WTC11 (cell line): ENCODE data around the gene OS9. TPM values are rescaled to one million over a fixed set of nuclear protein-coding genes. Genes with fewer than 3 reads are reported as not detected.
"Not testable (repeated sequence)": the region's sequence is repeated elsewhere in the genome, so short reads cannot be mapped to it uniquely, and the experiment has no call there.

ENCODE experiments used
- ATAC-seq: fragments of 200-7000 bp; cut with Tn5 transposase; 2 replicates; pipeline ENCODE4 v1.10.0; 2021; ENCODE audit warnings: mild to moderate bottlenecking, moderate library complexity
- CTCF ChIA-PET: fragments of 300-600 bp; sonication (Branson Sonifier 250); formaldehyde crosslinking; loops from one replicate; lab custom pipeline; 2021; ENCODE audit warnings: antibody characterized with exemption; lab: Charles Lee
- POLR2A ChIA-PET: fragments of 350-600 bp; sonication (Branson Sonifier 250); formaldehyde crosslinking; loops from one replicate; lab custom pipeline; 2021; ENCODE audit warnings: antibody characterized with exemption; lab: Charles Lee
- DNase-seq: peaks from one replicate; pipeline ENCODE4 v3.0.0; 2021; ENCODE audit warnings: low spot score
- H3K27ac Mint-ChIP-seq: 2 replicates; pipeline ENCODE4 v1.8.0; 2021; ENCODE audit warnings: mixed read lengths
- H3K27me3 Mint-ChIP-seq: 2 replicates; pipeline ENCODE4 v1.8.0; 2021; ENCODE audit warnings: low read depth, mild to moderate bottlenecking, moderate library complexity, mixed read lengths
- H3K36me3 Mint-ChIP-seq: 2 replicates; pipeline ENCODE4 v1.8.0; 2021; ENCODE audit warnings: mixed read lengths
- H3K4me1 Mint-ChIP-seq: 2 replicates; pipeline ENCODE4 v1.8.0; 2022; ENCODE audit warnings: mixed read lengths
- H3K4me3 Mint-ChIP-seq: 2 replicates; pipeline ENCODE4 v1.8.0; 2021; ENCODE audit warnings: mild to moderate bottlenecking, moderate library complexity, mixed read lengths
- H3K9me3 Mint-ChIP-seq: 2 replicates; pipeline ENCODE4 v1.8.0; 2021; ENCODE audit warnings: mixed read lengths
- CBFB ChIP-seq: sonication (generic); formaldehyde crosslinking; IDR thresholded peaks from 2 replicates; pipeline ENCODE4 v1.8.1; 2022; ENCODE audit warnings: mild to moderate bottlenecking, low read depth, missing genetic modification reagents
- CREB1 ChIP-seq: sonication (generic); formaldehyde crosslinking; IDR thresholded peaks from 2 replicates; pipeline ENCODE4 v1.8.0; 2023; ENCODE audit warnings: mild to moderate bottlenecking, missing genetic modification reagents
- E2F5 ChIP-seq: sonication (generic); formaldehyde crosslinking; IDR thresholded peaks from 2 replicates; pipeline ENCODE4 v1.8.1; 2022; ENCODE audit warnings: mild to moderate bottlenecking, moderate library complexity, missing genetic modification reagents
- FOXK1 ChIP-seq: sonication (generic); formaldehyde crosslinking; IDR thresholded peaks from 2 replicates; pipeline ENCODE4 v1.8.0; 2022; ENCODE audit warnings: mild to moderate bottlenecking, moderate library complexity, missing genetic modification reagents
- GABPB1 ChIP-seq: sonication (generic); formaldehyde crosslinking; IDR thresholded peaks from 2 replicates; pipeline ENCODE4 v1.8.1; 2023; ENCODE audit warnings: mild to moderate bottlenecking, missing genetic modification reagents
- IRF2 ChIP-seq: sonication (generic); formaldehyde crosslinking; IDR thresholded peaks from 2 replicates; pipeline ENCODE4 v1.8.0; 2022; ENCODE audit warnings: low read depth, missing genetic modification reagents, borderline replicate concordance
- MAX ChIP-seq: sonication (generic); formaldehyde crosslinking; IDR thresholded peaks from 2 replicates; pipeline ENCODE4 v1.8.0; 2022; ENCODE audit warnings: mild to moderate bottlenecking, missing genetic modification reagents
- RORB ChIP-seq: fragments of 250-450 bp; sonication (Bioruptor Pico); IDR thresholded peaks from 2 replicates; pipeline ENCODE4 v1.9.0; 2021; ENCODE audit warnings: mild to moderate bottlenecking
- SMAD3 ChIP-seq: sonication (generic); formaldehyde crosslinking; IDR thresholded peaks from 2 replicates; pipeline ENCODE4 v1.8.0; 2022; ENCODE audit warnings: missing genetic modification reagents, mild to moderate bottlenecking, borderline replicate concordance
- ZMAT4 ChIP-seq: fragments of 250-450 bp; sonication (Bioruptor Pico); IDR thresholded peaks from 2 replicates; pipeline ENCODE4 v1.9.0; 2021; ENCODE audit warnings: mild to moderate bottlenecking
- ZNF317 ChIP-seq: sonication (generic); formaldehyde crosslinking; IDR thresholded peaks from 2 replicates; pipeline ENCODE4 v1.8.1; 2023; ENCODE audit warnings: low read depth, mild to moderate bottlenecking, moderate library complexity, missing genetic modification reagents, borderline replicate concordance
- total RNA-seq: library from RNA; stranded (reverse); gene quantifications from 3 replicates; pipeline ENCODE4 v1.2.3, GENCODE V29; 2021
- TF ChIP-seq, protein P1 (sequence below): fragments of 250-450 bp; sonication (Bioruptor Pico); IDR thresholded peaks from 2 replicates; pipeline ENCODE4 v1.9.0; 2021; ENCODE audit warnings: mild to moderate bottlenecking, borderline replicate concordance
- TF ChIP-seq, protein P2 (sequence below): sonication (generic); formaldehyde crosslinking; IDR thresholded peaks from 2 replicates; pipeline ENCODE4 v1.8.1; 2023; ENCODE audit warnings: mild to moderate bottlenecking, missing genetic modification reagents

Gene OS9
- total RNA-seq, 1 experiment from 2014 or later = 77.5 TPM

- POLR2A ChIA-PET = no interaction called here
- no peak for TF ChIP-seq CREB1 (CRISPR knock-in tag)
- TF ChIP-seq, all 79 proteins: peak for 0
- Mint-ChIP-seq H3K27ac (no peak overlapping the region), H3K9me3 (peaks cover 60% of the 10 kb centered on the region), H3K4me1 (no peaks in the 10 kb centered on the region), H3K4me3 (no peak overlapping the region), H3K27me3 (peaks cover 47% of the 10 kb centered on the region), H3K36me3 (peaks cover 20% of the 10 kb centered on the region)
- ATAC-seq = no peak
- DNase-seq = no peak
- CTCF ChIA-PET = no interaction called here
Measured at GRCh38 chr12:57655541-57656240, 38.2 kb upstream of the OS9 start.

DNA sequence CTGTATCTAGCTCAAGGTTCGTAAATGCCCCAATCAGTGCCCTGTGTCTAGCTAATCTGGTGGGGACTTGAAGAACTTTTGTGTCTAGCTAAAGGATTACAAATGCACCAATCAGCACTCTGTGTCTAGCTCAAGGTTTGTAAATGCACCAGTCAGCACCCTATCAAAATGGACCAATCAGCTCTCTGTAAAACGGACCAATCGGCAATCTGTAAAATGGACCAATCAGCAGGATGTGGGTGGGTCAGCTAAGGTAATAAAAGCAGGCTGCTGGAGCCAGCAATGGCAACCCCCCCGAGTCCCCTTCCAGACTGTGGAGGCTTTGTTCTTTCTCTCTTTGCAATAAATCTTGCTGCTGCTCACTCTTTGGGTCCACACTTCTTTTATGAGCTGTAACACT lies 37.5 kb upstream of the OS9 start:
- DNase-seq, H3K4me3 Mint-ChIP-seq, H3K27ac Mint-ChIP-seq, H3K4me1 Mint-ChIP-seq, ATAC-seq, POLR2A ChIA-PET, CTCF ChIA-PET: not testable (repeated sequence)
- peaks cover 68% of the 10 kb centered on the region for H3K9me3 Mint-ChIP-seq
- peaks cover 27% of the 10 kb centered on the region for H3K36me3 Mint-ChIP-seq
- H3K27me3 Mint-ChIP-seq = peaks cover 51% of the 10 kb centered on the region

GRCh38 chr12:57657744-57658143 lies 36.2 kb upstream of the OS9 start:
- ChIA-PET CTCF (interaction anchor here (0.9 kb wide), 1 partner anchor 25 kb away, joined by 3 read pairs; the partner anchor contains the start of gene B4GALNT1), POLR2A (interaction anchor here (0.7 kb wide), 1 partner anchor 37 kb away, joined by 4 read pairs; no protein-coding TSS in a partner anchor)
- no peak overlapping the region for H3K27ac Mint-ChIP-seq
- peaks cover 72% of the 10 kb centered on the region for H3K9me3 Mint-ChIP-seq
- no peak for TF ChIP-seq CBFB (CRISPR knock-in tag)
- TF ChIP-seq E2F5 (CRISPR knock-in tag) = no peak
- ATAC-seq = no peak
- H3K4me1 Mint-ChIP-seq = no peaks in the 10 kb centered on the region
- peaks cover 29% of the 10 kb centered on the region for H3K36me3 Mint-ChIP-seq
- no peak for DNase-seq
- peaks cover 53% of the 10 kb centered on the region for H3K27me3 Mint-ChIP-seq
- H3K4me3 Mint-ChIP-seq = no peak overlapping the region

GRCh38 chr12:57658890-57659289 lies 35.0 kb upstream of the OS9 start:
- ChIA-PET POLR2A (no interaction called here), CTCF (no interaction called here)
- Mint-ChIP-seq H3K9me3 (peaks cover 79% of the 10 kb centered on the region), H3K36me3 (peaks cover 27% of the 10 kb centered on the region), H3K27me3 (peaks cover 56% of the 10 kb centered on the region), H3K27ac (no peak overlapping the region), H3K4me3 (no peak overlapping the region), H3K4me1 (no peaks in the 10 kb centered on the region)
- no peak for DNase-seq
- TF ChIP-seq CBFB (CRISPR knock-in tag) = no peak
- no peak for TF ChIP-seq FOXK1
- TF ChIP-seq ZNF317 = no peak
- TF ChIP-seq SMAD3 (CRISPR knock-in tag) = no peak
- TF ChIP-seq ZMAT4 (CRISPR knock-in tag) = no peak
- no peak for TF ChIP-seq GABPB1 (CRISPR knock-in tag)
- TF ChIP-seq, protein P1, sequence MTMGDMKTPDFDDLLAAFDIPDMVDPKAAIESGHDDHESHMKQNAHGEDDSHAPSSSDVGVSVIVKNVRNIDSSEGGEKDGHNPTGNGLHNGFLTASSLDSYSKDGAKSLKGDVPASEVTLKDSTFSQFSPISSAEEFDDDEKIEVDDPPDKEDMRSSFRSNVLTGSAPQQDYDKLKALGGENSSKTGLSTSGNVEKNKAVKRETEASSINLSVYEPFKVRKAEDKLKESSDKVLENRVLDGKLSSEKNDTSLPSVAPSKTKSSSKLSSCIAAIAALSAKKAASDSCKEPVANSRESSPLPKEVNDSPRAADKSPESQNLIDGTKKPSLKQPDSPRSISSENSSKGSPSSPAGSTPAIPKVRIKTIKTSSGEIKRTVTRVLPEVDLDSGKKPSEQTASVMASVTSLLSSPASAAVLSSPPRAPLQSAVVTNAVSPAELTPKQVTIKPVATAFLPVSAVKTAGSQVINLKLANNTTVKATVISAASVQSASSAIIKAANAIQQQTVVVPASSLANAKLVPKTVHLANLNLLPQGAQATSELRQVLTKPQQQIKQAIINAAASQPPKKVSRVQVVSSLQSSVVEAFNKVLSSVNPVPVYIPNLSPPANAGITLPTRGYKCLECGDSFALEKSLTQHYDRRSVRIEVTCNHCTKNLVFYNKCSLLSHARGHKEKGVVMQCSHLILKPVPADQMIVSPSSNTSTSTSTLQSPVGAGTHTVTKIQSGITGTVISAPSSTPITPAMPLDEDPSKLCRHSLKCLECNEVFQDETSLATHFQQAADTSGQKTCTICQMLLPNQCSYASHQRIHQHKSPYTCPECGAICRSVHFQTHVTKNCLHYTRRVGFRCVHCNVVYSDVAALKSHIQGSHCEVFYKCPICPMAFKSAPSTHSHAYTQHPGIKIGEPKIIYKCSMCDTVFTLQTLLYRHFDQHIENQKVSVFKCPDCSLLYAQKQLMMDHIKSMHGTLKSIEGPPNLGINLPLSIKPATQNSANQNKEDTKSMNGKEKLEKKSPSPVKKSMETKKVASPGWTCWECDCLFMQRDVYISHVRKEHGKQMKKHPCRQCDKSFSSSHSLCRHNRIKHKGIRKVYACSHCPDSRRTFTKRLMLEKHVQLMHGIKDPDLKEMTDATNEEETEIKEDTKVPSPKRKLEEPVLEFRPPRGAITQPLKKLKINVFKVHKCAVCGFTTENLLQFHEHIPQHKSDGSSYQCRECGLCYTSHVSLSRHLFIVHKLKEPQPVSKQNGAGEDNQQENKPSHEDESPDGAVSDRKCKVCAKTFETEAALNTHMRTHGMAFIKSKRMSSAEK = no peak
- TF ChIP-seq MAX (CRISPR knock-in tag) = no peak
- no peak for TF ChIP-seq IRF2
- no peak for TF ChIP-seq RORB
- TF ChIP-seq, protein P2, sequence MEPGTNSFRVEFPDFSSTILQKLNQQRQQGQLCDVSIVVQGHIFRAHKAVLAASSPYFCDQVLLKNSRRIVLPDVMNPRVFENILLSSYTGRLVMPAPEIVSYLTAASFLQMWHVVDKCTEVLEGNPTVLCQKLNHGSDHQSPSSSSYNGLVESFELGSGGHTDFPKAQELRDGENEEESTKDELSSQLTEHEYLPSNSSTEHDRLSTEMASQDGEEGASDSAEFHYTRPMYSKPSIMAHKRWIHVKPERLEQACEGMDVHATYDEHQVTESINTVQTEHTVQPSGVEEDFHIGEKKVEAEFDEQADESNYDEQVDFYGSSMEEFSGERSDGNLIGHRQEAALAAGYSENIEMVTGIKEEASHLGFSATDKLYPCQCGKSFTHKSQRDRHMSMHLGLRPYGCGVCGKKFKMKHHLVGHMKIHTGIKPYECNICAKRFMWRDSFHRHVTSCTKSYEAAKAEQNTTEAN (CRISPR knock-in tag) = no peak
- no peak for ATAC-seq
